ENCODE measurements around the gene GULP1. TPM values are rescaled to one million over a fixed set of nuclear protein-coding genes. Genes with fewer than 3 reads are reported as not detected.

Gene GULP1
- total RNA-seq, 1 donor from 2014 or later: 21.9 TPM

DNA sequence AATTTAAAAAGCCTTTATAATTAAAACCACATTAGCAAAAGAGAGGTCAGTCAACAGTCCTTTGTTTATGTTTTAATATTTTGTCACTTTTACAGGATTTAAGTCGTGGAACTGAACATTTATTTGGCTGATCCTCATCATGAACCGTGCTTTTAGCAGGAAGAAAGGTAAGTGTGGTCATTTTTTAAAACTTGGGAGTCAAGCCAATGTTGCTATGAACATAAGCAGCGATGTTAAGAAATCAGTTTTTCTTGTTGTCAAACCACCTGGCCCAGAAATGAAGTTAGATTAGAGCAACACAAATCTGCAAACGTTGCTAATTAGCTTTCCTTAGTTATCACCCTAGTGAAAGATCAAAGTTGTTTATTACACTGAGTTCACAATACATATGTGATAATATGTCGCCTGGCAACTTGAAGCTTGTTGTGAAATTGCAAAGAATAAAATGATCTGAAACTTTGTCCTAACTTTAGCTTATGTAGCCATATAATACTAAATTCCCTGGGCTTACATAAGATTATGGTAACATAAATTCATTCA is 186.0 kb downstream of the GULP1 start:
- Histone ChIP-seq H3K36me3 (ENCODE audit: control insufficient read depth in 3 of 3, insufficient read depth in 3 of 3, low read length in 3 of 3) (no peaks in the 10 kb centered on the region), H3K9me3 (ENCODE audit: control insufficient read depth in 3 of 3, low read length in 3 of 3) (no peaks in the 10 kb centered on the region), H3K9ac (ENCODE audit: low read depth in 1 of 3, low read length in 3 of 3) (no peak overlapping the region), H3K4me1 (ENCODE audit: control insufficient read depth in 3 of 3, insufficient read depth in 3 of 3, low read length in 3 of 3) (no peaks in the 10 kb centered on the region), H3K27ac (ENCODE audit: low read depth, low read length) (no peak overlapping the region), H3K27me3 (ENCODE audit: control insufficient read depth in 3 of 3, insufficient read depth in 3 of 3, low read length in 3 of 3) (no peaks in the 10 kb centered on the region), H3K4me3 (ENCODE audit: low read length in 3 of 3) (no peak overlapping the region)

GRCh38 chr2:188478724-188479123 is 187.1 kb downstream of the GULP1 start:
- Histone ChIP-seq H3K4me1 (ENCODE audit: control insufficient read depth in 3 of 3, insufficient read depth in 3 of 3, low read length in 3 of 3) (no peaks in the 10 kb centered on the region), H3K36me3 (ENCODE audit: control insufficient read depth in 3 of 3, insufficient read depth in 3 of 3, low read length in 3 of 3) (no peaks in the 10 kb centered on the region), H3K27me3 (ENCODE audit: control insufficient read depth in 3 of 3, insufficient read depth in 3 of 3, low read length in 3 of 3) (no peaks in the 10 kb centered on the region), H3K4me3 (ENCODE audit: low read length in 3 of 3) (no peak overlapping the region), H3K9ac (ENCODE audit: low read depth in 1 of 3, low read length in 3 of 3) (no peak overlapping the region), H3K27ac (ENCODE audit: low read depth, low read length) (no peak overlapping the region), H3K9me3 (ENCODE audit: control insufficient read depth in 3 of 3, low read length in 3 of 3) (no peaks in the 10 kb centered on the region)

- no peaks in the 10 kb centered on the region for H3K9me3 ChIP-seq (ENCODE audit: control insufficient read depth in 3 of 3, low read length in 3 of 3)
- H3K27me3 ChIP-seq (ENCODE audit: control insufficient read depth in 3 of 3, insufficient read depth in 3 of 3, low read length in 3 of 3): no peaks in the 10 kb centered on the region
- no peak overlapping the region for H3K27ac ChIP-seq (ENCODE audit: low read depth, low read length)
- H3K36me3 ChIP-seq (ENCODE audit: control insufficient read depth in 3 of 3, insufficient read depth in 3 of 3, low read length in 3 of 3): no peaks in the 10 kb centered on the region
- H3K4me3 ChIP-seq (ENCODE audit: low read length in 3 of 3): no peak overlapping the region
- no peaks in the 10 kb centered on the region for H3K4me1 ChIP-seq (ENCODE audit: control insufficient read depth in 3 of 3, insufficient read depth in 3 of 3, low read length in 3 of 3)
- no peak overlapping the region for H3K9ac ChIP-seq (ENCODE audit: low read depth in 1 of 3, low read length in 3 of 3)
Observed at GRCh38 chr2:188481474-188481873, 189.8 kb downstream of the GULP1 start.

- H3K27me3 ChIP-seq (ENCODE audit: control insufficient read depth in 3 of 3, insufficient read depth in 3 of 3, low read length in 3 of 3): no peaks in the 10 kb centered on the region
Observed at GRCh38 chr2:188485496-188485895, 193.8 kb downstream of the GULP1 start.

GRCh38 chr2:188492751-188493150 is 201.1 kb downstream of the GULP1 start:
- Histone ChIP-seq H3K4me1 (ENCODE audit: control insufficient read depth in 3 of 3, insufficient read depth in 3 of 3, low read length in 3 of 3) (no peaks in the 10 kb centered on the region), H3K4me3 (ENCODE audit: low read length in 3 of 3) (no peak overlapping the region), H3K27ac (ENCODE audit: low read depth, low read length) (no peak overlapping the region), H3K9me3 (ENCODE audit: control insufficient read depth in 3 of 3, low read length in 3 of 3) (no peaks in the 10 kb centered on the region), H3K36me3 (ENCODE audit: control insufficient read depth in 3 of 3, insufficient read depth in 3 of 3, low read length in 3 of 3) (no peaks in the 10 kb centered on the region), H3K9ac (ENCODE audit: low read depth in 1 of 3, low read length in 3 of 3) (no peak overlapping the region), H3K27me3 (ENCODE audit: control insufficient read depth in 3 of 3, insufficient read depth in 3 of 3, low read length in 3 of 3) (no peaks in the 10 kb centered on the region)

More at GRCh38 chr2:188485496-188485895, 193.8 kb downstream of the GULP1 start:
- no peaks in the 10 kb centered on the region for H3K4me1 ChIP-seq (ENCODE audit: control insufficient read depth in 3 of 3, insufficient read depth in 3 of 3, low read length in 3 of 3)
- no peak overlapping the region for H3K9ac ChIP-seq (ENCODE audit: low read depth in 1 of 3, low read length in 3 of 3)
- H3K4me3 ChIP-seq (ENCODE audit: low read length in 3 of 3): no peak overlapping the region
- no peaks in the 10 kb centered on the region for H3K36me3 ChIP-seq (ENCODE audit: control insufficient read depth in 3 of 3, insufficient read depth in 3 of 3, low read length in 3 of 3)
- no peaks in the 10 kb centered on the region for H3K9me3 ChIP-seq (ENCODE audit: control insufficient read depth in 3 of 3, low read length in 3 of 3)
- no peak overlapping the region for H3K27ac ChIP-seq (ENCODE audit: low read depth, low read length)

DNA sequence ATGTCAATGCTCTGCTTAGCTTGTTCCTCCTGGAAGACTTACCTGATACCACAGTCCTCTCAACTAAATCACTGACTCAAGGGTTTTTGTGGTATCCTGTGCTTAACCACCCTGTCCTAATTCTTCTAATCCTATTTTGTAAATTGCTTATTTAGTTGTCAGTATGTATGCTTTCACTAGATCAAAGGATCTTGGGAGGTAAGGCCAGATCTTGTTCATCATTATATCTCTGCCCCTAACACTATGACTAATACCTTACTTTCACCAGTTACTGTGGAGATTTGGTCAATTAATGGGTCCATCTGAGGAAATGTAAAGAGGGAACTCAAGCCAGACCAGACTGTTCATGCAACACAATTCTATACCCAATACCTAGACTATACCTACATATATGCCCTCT is 203.2 kb downstream of the GULP1 start:
- Histone ChIP-seq H3K36me3 (ENCODE audit: control insufficient read depth in 3 of 3, insufficient read depth in 3 of 3, low read length in 3 of 3) (no peaks in the 10 kb centered on the region), H3K9ac (ENCODE audit: low read depth in 1 of 3, low read length in 3 of 3) (no peak overlapping the region), H3K4me3 (ENCODE audit: low read length in 3 of 3) (no peak overlapping the region), H3K9me3 (ENCODE audit: control insufficient read depth in 3 of 3, low read length in 3 of 3) (no peaks in the 10 kb centered on the region), H3K27ac (ENCODE audit: low read depth, low read length) (no peak overlapping the region), H3K4me1 (ENCODE audit: control insufficient read depth in 3 of 3, insufficient read depth in 3 of 3, low read length in 3 of 3) (no peaks in the 10 kb centered on the region), H3K27me3 (ENCODE audit: control insufficient read depth in 3 of 3, insufficient read depth in 3 of 3, low read length in 3 of 3) (no peaks in the 10 kb centered on the region)

- H3K9ac ChIP-seq (ENCODE audit: low read depth in 1 of 3, low read length in 3 of 3): no peak overlapping the region
Observed at GRCh38 chr2:188495969-188496431, 204.3 kb downstream of the GULP1 start.

DNA sequence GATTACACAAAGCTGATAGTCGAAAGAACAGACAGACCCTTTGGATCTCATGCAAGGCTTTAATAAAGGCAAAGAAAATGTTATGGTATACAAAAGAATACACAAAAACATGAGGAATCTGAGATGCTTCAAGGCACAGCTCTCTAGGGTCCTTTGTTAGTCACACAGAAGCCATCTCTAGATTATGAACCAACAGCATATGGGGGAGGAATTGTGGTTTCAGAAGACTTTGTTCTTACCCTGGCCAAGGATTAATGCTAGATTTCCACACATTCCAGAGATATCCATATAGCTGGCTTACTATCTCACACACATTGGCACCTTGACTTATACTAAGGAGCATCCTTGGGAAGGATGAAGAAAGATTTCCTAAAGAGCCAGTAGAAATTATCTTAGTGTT is 206.1 kb downstream of the GULP1 start:
- H3K4me3 ChIP-seq (ENCODE audit: low read length in 3 of 3): no peak overlapping the region
- H3K9ac ChIP-seq (ENCODE audit: low read depth in 1 of 3, low read length in 3 of 3): no peak overlapping the region
- no peaks in the 10 kb centered on the region for H3K36me3 ChIP-seq (ENCODE audit: control insufficient read depth in 3 of 3, insufficient read depth in 3 of 3, low read length in 3 of 3)
- no peaks in the 10 kb centered on the region for H3K27me3 ChIP-seq (ENCODE audit: control insufficient read depth in 3 of 3, insufficient read depth in 3 of 3, low read length in 3 of 3)
- no peaks in the 10 kb centered on the region for H3K9me3 ChIP-seq (ENCODE audit: control insufficient read depth in 3 of 3, low read length in 3 of 3)
- no peaks in the 10 kb centered on the region for H3K4me1 ChIP-seq (ENCODE audit: control insufficient read depth in 3 of 3, insufficient read depth in 3 of 3, low read length in 3 of 3)
- H3K27ac ChIP-seq (ENCODE audit: low read depth, low read length): no peak overlapping the region

More at GRCh38 chr2:188495969-188496431, 204.3 kb downstream of the GULP1 start:
- no peaks in the 10 kb centered on the region for H3K4me1 ChIP-seq (ENCODE audit: control insufficient read depth in 3 of 3, insufficient read depth in 3 of 3, low read length in 3 of 3)
- no peak overlapping the region for H3K4me3 ChIP-seq (ENCODE audit: low read length in 3 of 3)
- no peaks in the 10 kb centered on the region for H3K36me3 ChIP-seq (ENCODE audit: control insufficient read depth in 3 of 3, insufficient read depth in 3 of 3, low read length in 3 of 3)
- H3K27me3 ChIP-seq (ENCODE audit: control insufficient read depth in 3 of 3, insufficient read depth in 3 of 3, low read length in 3 of 3): no peaks in the 10 kb centered on the region
- no peaks in the 10 kb centered on the region for H3K9me3 ChIP-seq (ENCODE audit: control insufficient read depth in 3 of 3, low read length in 3 of 3)
- H3K27ac ChIP-seq (ENCODE audit: low read depth, low read length): no peak overlapping the region

- Histone ChIP-seq H3K9me3 (ENCODE audit: control insufficient read depth in 3 of 3, low read length in 3 of 3) (no peaks in the 10 kb centered on the region), H3K4me1 (ENCODE audit: control insufficient read depth in 3 of 3, insufficient read depth in 3 of 3, low read length in 3 of 3) (no peaks in the 10 kb centered on the region), H3K27me3 (ENCODE audit: control insufficient read depth in 3 of 3, insufficient read depth in 3 of 3, low read length in 3 of 3) (no peaks in the 10 kb centered on the region), H3K27ac (ENCODE audit: low read depth, low read length) (no peak overlapping the region), H3K9ac (ENCODE audit: low read depth in 1 of 3, low read length in 3 of 3) (no peak overlapping the region), H3K36me3 (ENCODE audit: control insufficient read depth in 3 of 3, insufficient read depth in 3 of 3, low read length in 3 of 3) (no peaks in the 10 kb centered on the region), H3K4me3 (ENCODE audit: low read length in 3 of 3) (no peak overlapping the region)
Observed at GRCh38 chr2:188503975-188504374, 212.3 kb downstream of the GULP1 start.

DNA sequence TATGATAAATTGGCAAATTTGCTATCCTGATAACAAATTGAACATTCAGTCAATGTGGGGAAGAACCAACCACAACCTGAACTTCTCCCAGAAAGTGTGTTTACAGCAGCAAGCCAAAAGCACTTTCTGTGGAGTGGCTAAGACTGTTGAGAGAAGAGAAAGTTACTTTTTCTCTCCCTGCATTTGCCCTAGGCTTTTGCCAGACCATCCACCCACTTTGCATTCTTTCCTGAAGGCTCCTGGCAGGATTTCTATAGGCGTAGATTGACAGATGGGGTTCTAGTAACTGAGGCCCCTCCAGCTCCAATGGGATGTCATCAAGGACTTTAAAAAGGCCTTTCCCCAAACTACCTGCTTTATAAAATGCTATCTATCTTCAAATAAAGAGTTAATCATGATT is 215.2 kb downstream of the GULP1 start:
- no peak overlapping the region for H3K9ac ChIP-seq (ENCODE audit: low read depth in 1 of 3, low read length in 3 of 3)
- no peak overlapping the region for H3K27ac ChIP-seq (ENCODE audit: low read depth, low read length)
- H3K36me3 ChIP-seq (ENCODE audit: control insufficient read depth in 3 of 3, insufficient read depth in 3 of 3, low read length in 3 of 3): no peaks in the 10 kb centered on the region
- no peaks in the 10 kb centered on the region for H3K4me1 ChIP-seq (ENCODE audit: control insufficient read depth in 3 of 3, insufficient read depth in 3 of 3, low read length in 3 of 3)
- no peak overlapping the region for H3K4me3 ChIP-seq (ENCODE audit: low read length in 3 of 3)
- H3K9me3 ChIP-seq (ENCODE audit: control insufficient read depth in 3 of 3, low read length in 3 of 3): no peaks in the 10 kb centered on the region
- H3K27me3 ChIP-seq (ENCODE audit: control insufficient read depth in 3 of 3, insufficient read depth in 3 of 3, low read length in 3 of 3): no peaks in the 10 kb centered on the region

Measured in skeletal muscle tissue (tissue), 4 donors.